HepG2 (cell line): ENCODE measurements around the gene SHQ1. TPM values are rescaled to one million over a fixed set of nuclear protein-coding genes. Genes with fewer than 3 reads are reported as not detected.

Experiments
- ARID4A ChIP-seq: sonication (generic); formaldehyde crosslinking; IDR thresholded peaks from 2 replicates; pipeline ENCODE4 v1.5.0; 2020; ENCODE audit warnings: mild to moderate bottlenecking, missing genetic modification reagents, borderline replicate concordance
- CBX2 ChIP-seq, 2 experiments: fragments of 200-600 bp in 1 of 2; sonication (generic); formaldehyde crosslinking in 1 of 2; IDR thresholded peaks; 2 replicates each; pipeline versions ENCODE4 v1.7.0 to v1.8.1; 2018 to 2022; ENCODE audit warnings: low read depth in 2 of 2, low read length in 1 of 2, mild to moderate bottlenecking in 1 of 2, missing genetic modification reagents in 1 of 2
- DDIT3 ChIP-seq: sonication (generic); formaldehyde crosslinking; IDR thresholded peaks from 2 replicates; pipeline ENCODE4 v1.4.0; 2020; ENCODE audit warnings: mild to moderate bottlenecking, missing genetic modification reagents
- RAD51 ChIP-seq: fragments of 450-650 bp; IDR thresholded peaks from 2 replicates; pipeline ENCODE4 v1.6.1; 2016; ENCODE audit warnings: borderline replicate concordance
- RBM39 ChIP-seq: fragments of 200-400 bp; formaldehyde crosslinking; IDR thresholded peaks from one replicate; pipeline ENCODE4 v1.6.1; 2018; ENCODE audit warnings: antibody characterized with exemption, mild to moderate bottlenecking, low read depth, low read length; ENCODE audit not compliant: poor library complexity, severe bottlenecking
- SIX1 ChIP-seq: sonication (generic); formaldehyde crosslinking; IDR thresholded peaks from 2 replicates; pipeline ENCODE4 v1.4.0; 2020; ENCODE audit warnings: missing genetic modification reagents, borderline replicate concordance
- SNAI1 ChIP-seq: sonication (generic); formaldehyde crosslinking; IDR thresholded peaks from 2 replicates; pipeline ENCODE4 v1.5.0; 2020; ENCODE audit warnings: mild to moderate bottlenecking, missing genetic modification reagents, borderline replicate concordance
- TOE1 ChIP-seq: sonication (generic); formaldehyde crosslinking; IDR thresholded peaks from 2 replicates; pipeline ENCODE4 v1.4.0; 2020; ENCODE audit warnings: mild to moderate bottlenecking, missing genetic modification reagents
- ZNF337 ChIP-seq: sonication (generic); formaldehyde crosslinking; IDR thresholded peaks from 2 replicates; pipeline ENCODE4 v1.5.1; 2020; ENCODE audit warnings: missing genetic modification reagents, low read depth, mild to moderate bottlenecking, borderline replicate concordance
- ZNF34 ChIP-seq: sonication (generic); formaldehyde crosslinking; IDR thresholded peaks from 2 replicates; pipeline ENCODE4 v1.4.0; 2020; ENCODE audit warnings: mild to moderate bottlenecking, missing genetic modification reagents, borderline replicate concordance
- ZNF839 ChIP-seq: sonication (generic); formaldehyde crosslinking; IDR thresholded peaks from 2 replicates; pipeline ENCODE4 v1.4.0; 2020; ENCODE audit warnings: missing genetic modification reagents, mild to moderate bottlenecking, borderline replicate concordance
- polyA plus RNA-seq, 8 experiments: library from polyadenylated mRNA; depleted of rRNA in 3 of 8; stranded (reverse) in 7 of 8; unstranded in 1 of 8; fragments of >200 nt; fragmentation: Illumina TruSeq in 4 of 8; extraction: Trizol in 4 of 8; gene quantifications; 2 replicates each; pipeline versions ENCODE4 v1.2.1 to v1.2.3, GENCODE V29; 2011 to 2016; ENCODE audit warnings: low read depth in 4 of 8, missing spikeins in 1 of 8, mixed read lengths in 1 of 8; ENCODE audit not compliant: insufficient read depth in 1 of 8
- total RNA-seq, 5 experiments: library from RNA; depleted of rRNA; stranded (reverse); fragments of >200 nt; fragmentation: Illumina TruSeq; extraction: Trizol; gene quantifications; 2 replicates each; pipeline ENCODE4 v1.2.3, GENCODE V29; 2016; ENCODE audit warnings: low read depth in 1 of 5

The SHQ1 gene
- total and polyA plus RNA-seq, 2 of the 13 experiments (the other 11 are each of a cell fraction or from before 2014, with no cell fraction given) = 5.5 to 20.3 TPM

- no peak for TF ChIP-seq RAD51
- TF ChIP-seq RBM39 = no peak
- no peak for TF ChIP-seq ZNF34 (CRISPR knock-in tag)
- no peak for TF ChIP-seq SIX1 (CRISPR knock-in tag)
- no peak for TF ChIP-seq CBX2 (IDR thresholded peaks at IDR 0.05; ENCODE audit: low read depth, low read length)
- no peak for TF ChIP-seq CBX2 (CRISPR knock-in tag; IDR thresholded peaks at IDR 0.05; ENCODE audit: low read depth)
- TF ChIP-seq TOE1 (CRISPR knock-in tag) = no peak
- TF ChIP-seq SNAI1 (CRISPR knock-in tag) = no peak
- TF ChIP-seq ZNF337 = 0 out of 2 replicates have a peak, but pooled peaks have one; percentile 31
- TF ChIP-seq ARID4A (CRISPR knock-in tag) = no peak
- TF ChIP-seq ZNF839 (CRISPR knock-in tag) = no peak
- no peak for TF ChIP-seq DDIT3
Observed at GRCh38 chr3:72890166-72890925, 42.1 kb upstream of the SHQ1 start (continued).
